ENCODE measurements around the gene COL4A5.

GRCh38 chrX:108456971-108457477 is 17.4 kb downstream of the COL4A5 start:
- no peak for TF ChIP-seq POLR2AphosphoS5 (IDR thresholded peaks at IDR 0.05; ENCODE audit: low read depth, low read length)
- no peak for TF ChIP-seq REST (IDR thresholded peaks at IDR 0.05; ENCODE audit: insufficient read depth in 1 of 2, low read depth in 2 of 2, low read length in 2 of 2)
- TF ChIP-seq FOXP2 (optimal IDR thresholded peaks at IDR 0.05; ENCODE audit: borderline replicate concordance, extremely low read depth, extremely low read length, insufficient read depth): no peak
- no peak for TF ChIP-seq TAF1 (IDR thresholded peaks at IDR 0.05; ENCODE audit: borderline replicate concordance, insufficient read depth, low read length)
